SK-N-MC (cell line): ENCODE results near the gene CCDC88B.

Experiments
- EZH2 ChIP-seq: fragments of 200-600 bp; sonication (generic); IDR thresholded peaks from one replicate; pipeline ENCODE4 v1.6.1; 2017; ENCODE audit warnings: antibody characterized with exemption
- FOXP2 ChIP-seq: optimal IDR thresholded peaks from 2 replicates; pipeline ENCODE3; 2011; ENCODE audit warnings: mild to moderate bottlenecking, moderate library complexity; ENCODE audit not compliant: insufficient read depth; ENCODE audit errors: extremely low read length, control extremely low read depth
- POLR2AphosphoS5 ChIP-seq: IDR thresholded peaks from 2 replicates; pipeline ENCODE4 v1.6.1; 2012; ENCODE audit warnings: mild to moderate bottlenecking, low read depth, low read length, borderline replicate concordance

DNA sequence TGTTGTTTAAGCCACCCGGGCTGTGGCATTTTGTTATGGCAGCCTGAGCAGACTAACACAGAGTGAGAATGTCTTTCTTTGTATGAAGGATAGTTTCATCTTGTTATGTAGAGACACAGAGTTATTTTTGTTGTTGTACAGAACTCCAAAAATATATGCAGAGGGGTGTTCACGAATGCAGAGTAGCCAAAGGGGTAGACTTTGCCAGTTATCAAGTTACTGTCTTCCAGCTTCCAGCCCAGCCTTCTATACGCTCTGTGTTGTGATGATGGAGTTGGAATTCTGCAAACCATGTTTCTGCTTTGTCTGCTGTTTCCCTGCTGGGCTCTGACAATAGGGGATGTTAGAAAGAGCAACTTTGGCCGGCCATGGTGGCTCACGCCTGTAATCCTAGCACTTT lies 63.1 kb downstream of the CCDC88B start:
- no peak for TF ChIP-seq POLR2AphosphoS5
- no peak for TF ChIP-seq EZH2
- TF ChIP-seq FOXP2: no peak
